MCF 10A (cell line): ENCODE measurements around the gene MOB3A. TPM values are rescaled to one million over a fixed set of nuclear protein-coding genes. Genes with fewer than 3 reads are reported as not detected.
"Not testable (repeated sequence)": the region's sequence is repeated elsewhere in the genome, so short reads cannot be mapped to it uniquely, and the experiment has no call there.

Experiments used
- BruUV-seq: library from RNA; stranded (reverse); fragments of 400-500 nt; replicated peaks from 2 replicates; lab custom pipeline; 2021; lab: Mats Ljungman, UMichigan
- CTCF ChIA-PET: fragments of 300-600 bp; sonication (Branson Sonifier 250); formaldehyde crosslinking; extraction: SDS; loops from one replicate; lab custom pipeline; 2021; ENCODE audit warnings: antibody characterized with exemption, inconsistent platforms; lab: Yijun Ruan, JAX
- POLR2A ChIA-PET: fragments of 300-600, 350-650 bp; sonication (Branson Sonifier 250); formaldehyde crosslinking; extraction: SDS; loops from one replicate; lab custom pipeline; 2020; ENCODE audit warnings: antibody characterized with exemption, inconsistent platforms; lab: Yijun Ruan, JAX
- DNase-seq: peaks from one replicate; pipeline ENCODE4 v3.0.0-alpha.2; 2018; ENCODE audit not compliant: unreplicated experiment
- H3K27ac Mint-ChIP-seq: one replicate; pipeline ENCODE4 v1.8.0; 2022; ENCODE audit warnings: mild to moderate bottlenecking, low read depth, mixed read lengths; ENCODE audit not compliant: unreplicated experiment
- H3K27me3 Mint-ChIP-seq: one replicate; pipeline ENCODE4 v1.8.0; 2022; ENCODE audit warnings: mixed read lengths; ENCODE audit not compliant: insufficient read depth, unreplicated experiment
- H3K36me3 Mint-ChIP-seq: one replicate; pipeline ENCODE4 v1.8.0; 2022; ENCODE audit warnings: mild to moderate bottlenecking, moderate library complexity, mixed read lengths; ENCODE audit not compliant: insufficient read depth, unreplicated experiment
- H3K4me1 Mint-ChIP-seq: one replicate; pipeline ENCODE4 v1.8.0; 2022; ENCODE audit warnings: mixed read lengths; ENCODE audit not compliant: insufficient read depth, unreplicated experiment
- H3K4me3 Mint-ChIP-seq: one replicate; pipeline ENCODE4 v1.8.0; 2022; ENCODE audit warnings: mild to moderate bottlenecking, moderate library complexity, mixed read lengths; ENCODE audit not compliant: unreplicated experiment
- H3K9me3 Mint-ChIP-seq: one replicate; pipeline ENCODE4 v1.8.0; 2022; ENCODE audit warnings: mixed read lengths; ENCODE audit not compliant: unreplicated experiment
- CTCF ChIP-seq: fragments of 200-600 bp; IDR thresholded peaks from one replicate; pipeline ENCODE4 v1.8.0; 2022; ENCODE audit warnings: antibody characterized with exemption, mild to moderate bottlenecking; ENCODE audit not compliant: unreplicated experiment
- intact Hi-C: fragments of 100-400 bp; cut with micrococcal nuclease; formaldehyde crosslinking; loops from 2 replicates; pipeline ENCODE4 v1.14.1; 2022
- total RNA-seq: library from RNA; stranded (reverse); gene quantifications from 2 replicates; pipeline ENCODE4 v1.2.3, GENCODE V29; 2022

Gene MOB3A
- total RNA-seq, 1 experiment from 2014 or later, result 40.9 TPM

GRCh38 chr19:2037651-2038255, 58.4 kb downstream of the MOB3A start:
- Mint-ChIP-seq H3K4me3 (no peak overlapping the region), H3K27me3 (no peaks in the 10 kb centered on the region), H3K36me3 (peaks cover 36% of the 10 kb centered on the region), H3K9me3 (no peaks in the 10 kb centered on the region), H3K4me1 (peaks cover 12% of the 10 kb centered on the region), H3K27ac (no peak overlapping the region)
- DNase-seq, result no peak
- TF ChIP-seq CTCF, result no peak
- BruUV-seq, result TSS peak; percentile 23
- ChIA-PET CTCF (interaction anchor here (0.5 to 0.6 kb wide), 3 partner anchors 17 to 265 kb away, joined by 3 read pairs; no protein-coding TSS in a partner anchor), POLR2A (interaction anchor here (0.6 to 0.9 kb wide), 5 partner anchors 11 to 480 kb away, joined by 3 read pairs; no protein-coding TSS in a partner anchor)
- intact Hi-C loops, result no loop called here

GRCh38 chr19:2036424-2036823, 59.7 kb downstream of the MOB3A start:
- TF ChIP-seq CTCF, result no peak
- Mint-ChIP-seq H3K4me1 (peaks cover 21% of the 10 kb centered on the region), H3K27ac (no peak overlapping the region), H3K27me3 (no peaks in the 10 kb centered on the region), H3K36me3 (peaks cover 36% of the 10 kb centered on the region), H3K9me3 (no peaks in the 10 kb centered on the region), H3K4me3 (no peak overlapping the region)
- ChIA-PET POLR2A (interaction anchor here (0.5 to 2.1 kb wide), 2 partner anchors 13 to 214 kb away, joined by 4 to 15 read pairs; no protein-coding TSS in a partner anchor), CTCF (no interaction called here)
- no TSS peak for BruUV-seq
- DNase-seq, result no peak
- intact Hi-C loops, result no loop called here

- Mint-ChIP-seq H3K27ac (peak overlapping the region; percentile 39), H3K9me3 (no peaks in the 10 kb centered on the region), H3K27me3 (no peaks in the 10 kb centered on the region), H3K36me3 (peaks cover 30% of the 10 kb centered on the region), H3K4me1 (peaks cover 21% of the 10 kb centered on the region), H3K4me3 (no peak overlapping the region)
- no peak for DNase-seq
- BruUV-seq, result no TSS peak
- POLR2A ChIA-PET, result interaction anchor here (0.6 to 2.1 kb wide), 5 partner anchors 14 to 225 kb away, joined by 3 to 15 read pairs (median 3); no protein-coding TSS in a partner anchor
- CTCF ChIA-PET, result no interaction called here
- no peak for TF ChIP-seq CTCF
- intact Hi-C loops, result no loop called here
Observed at GRCh38 chr19:2035590-2035991, 60.5 kb downstream of the MOB3A start.

- BruUV-seq, result no TSS peak
- CTCF ChIA-PET, result no interaction called here
Observed at GRCh38 chr19:2034729-2035589, 61.2 kb downstream of the MOB3A start.

GRCh38 chr19:2034253-2034652, 61.9 kb downstream of the MOB3A start:
- H3K4me3 Mint-ChIP-seq, H3K27me3 Mint-ChIP-seq, BruUV-seq, H3K27ac Mint-ChIP-seq, DNase-seq, H3K9me3 Mint-ChIP-seq, intact Hi-C loops: not testable (repeated sequence)
- peaks cover 21% of the 10 kb centered on the region for H3K4me1 Mint-ChIP-seq
- ChIA-PET CTCF (interaction anchor here (1.5 kb wide), 1 partner anchor 14 kb away, joined by 5 read pairs; no protein-coding TSS in a partner anchor), POLR2A (interaction anchor here (0.6 to 3.9 kb wide), 6 partner anchors 8 to 203 kb away, joined by 3 to 87 read pairs (median 4); no protein-coding TSS in a partner anchor)
- H3K36me3 Mint-ChIP-seq, result peaks cover 20% of the 10 kb centered on the region

More at GRCh38 chr19:2034729-2035589, 61.2 kb downstream of the MOB3A start:
- POLR2A ChIA-PET, result interaction anchor here (0.6 to 3.9 kb wide), 10 partner anchors 7 to 226 kb away, joined by 3 to 87 read pairs (median 3); no protein-coding TSS in a partner anchor
- Mint-ChIP-seq H3K27me3 (no peaks in the 10 kb centered on the region), H3K27ac (peak overlapping the region; percentile 39), H3K9me3 (no peaks in the 10 kb centered on the region), H3K4me3 (no peak overlapping the region), H3K36me3 (peaks cover 24% of the 10 kb centered on the region), H3K4me1 (peaks cover 21% of the 10 kb centered on the region)
- no peak for TF ChIP-seq CTCF
- DNase-seq, result peak; percentile 62
- intact Hi-C loops, result no loop called here
